Measurements from ENCODE around the gene ERBB4. TPM values are rescaled to one million over a fixed set of nuclear protein-coding genes. Genes with fewer than 3 reads are reported as not detected.
"Not testable (repeated sequence)": the region's sequence is repeated elsewhere in the genome, so short reads cannot be mapped to it uniquely, and the experiment has no call there.

The ERBB4 gene
- polyA plus RNA-seq, 1 donor = 0.37 TPM

DNA sequence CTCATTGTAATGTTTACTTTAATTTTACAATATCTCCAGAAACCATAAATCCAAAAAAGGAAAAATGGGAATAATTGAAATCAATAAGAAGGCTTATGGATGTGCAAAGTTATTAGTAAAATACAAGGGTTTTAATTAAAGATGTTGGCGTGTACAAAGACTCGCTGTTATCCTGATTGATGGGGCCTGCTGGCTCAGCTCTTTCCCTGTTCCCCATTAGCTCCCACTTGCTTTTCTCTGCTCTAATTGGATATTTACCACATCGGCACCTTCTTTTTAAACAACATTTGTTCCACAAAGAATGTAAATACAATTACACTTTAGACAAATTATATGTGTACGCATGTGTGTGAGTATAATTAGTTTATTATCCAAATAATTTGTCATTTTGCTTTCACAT, 796.6 kb downstream of the ERBB4 start:
- no peaks in the 10 kb centered on the region for H3K9me3 ChIP-seq (ENCODE audit: control insufficient read depth, low read depth, low read length)
- WGBS (ENCODE audit: insufficient coverage, low lambda C conversion rate) = 89% methylated on average over 1 of the region's 4 CpGs
- H3K27me3 ChIP-seq (ENCODE audit: control insufficient read depth, insufficient read depth, low read length) = no peaks in the 10 kb centered on the region

DNA sequence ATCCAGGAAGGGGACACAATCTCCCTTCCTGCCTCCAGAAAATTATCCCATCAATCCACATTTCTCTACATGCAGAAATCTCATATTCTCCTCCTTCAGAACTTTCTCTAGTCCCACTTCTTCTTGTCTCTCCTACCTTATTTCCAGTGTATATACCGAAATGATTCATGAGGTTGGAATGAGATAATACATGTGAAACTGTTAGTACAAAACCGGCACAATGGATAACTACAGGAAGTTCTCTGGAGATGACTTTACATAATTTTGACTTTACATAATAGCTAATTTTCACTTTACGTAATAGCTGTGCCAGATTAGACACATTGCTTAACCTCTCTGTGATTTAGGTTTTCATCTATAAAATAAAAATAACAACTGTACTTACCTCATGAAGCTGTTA, 801.3 kb downstream of the ERBB4 start:
- H3K4me1 ChIP-seq (ENCODE audit: control insufficient read depth, insufficient read depth, low read length) = no peaks in the 10 kb centered on the region
- H3K27ac ChIP-seq (ENCODE audit: low read length) = no peak overlapping the region
- no peaks in the 10 kb centered on the region for H3K36me3 ChIP-seq (ENCODE audit: control insufficient read depth, insufficient read depth, low read length)
- 100% methylated on average over 1 of the region's 3 CpGs for WGBS (ENCODE audit: insufficient coverage, low lambda C conversion rate)
- no peak overlapping the region for H3K4me3 ChIP-seq (ENCODE audit: low read length)
- no peaks in the 10 kb centered on the region for H3K27me3 ChIP-seq (ENCODE audit: control insufficient read depth, insufficient read depth, low read length)
- H3K9me3 ChIP-seq (ENCODE audit: control insufficient read depth, low read depth, low read length) = no peaks in the 10 kb centered on the region
- no peak for DNase-seq

More for the DNA sequence above, 796.6 kb downstream of the ERBB4 start:
- Histone ChIP-seq H3K36me3 (ENCODE audit: control insufficient read depth, insufficient read depth, low read length) (no peaks in the 10 kb centered on the region), H3K4me3 (ENCODE audit: low read length) (no peak overlapping the region), H3K27ac (ENCODE audit: low read length) (no peak overlapping the region), H3K4me1 (ENCODE audit: control insufficient read depth, insufficient read depth, low read length) (no peaks in the 10 kb centered on the region)
- no peak for DNase-seq

DNA sequence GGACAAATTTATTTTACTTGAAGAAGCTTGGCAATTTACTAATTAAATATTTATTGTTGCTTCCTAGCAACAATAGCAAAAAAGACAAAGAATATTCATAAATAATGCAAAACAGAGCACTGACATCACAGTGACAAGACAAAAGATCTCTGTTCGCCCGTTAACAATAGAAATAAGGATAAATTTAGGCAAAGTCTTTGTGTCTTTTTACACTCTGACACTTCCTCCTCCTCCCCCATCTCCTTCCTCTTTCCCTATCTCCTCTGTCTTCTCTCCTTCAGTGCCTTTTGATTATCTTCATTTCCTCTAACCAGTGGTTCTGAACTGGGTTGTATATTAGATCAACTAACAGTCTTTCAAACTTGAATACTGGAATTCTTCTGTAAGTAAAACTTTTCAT, 808.4 kb downstream of the ERBB4 start:
- WGBS (ENCODE audit: insufficient coverage, low lambda C conversion rate) = 90% methylated on average over 2 of the region's 2 CpGs
- H3K27me3 ChIP-seq (ENCODE audit: control insufficient read depth, insufficient read depth, low read length) = no peaks in the 10 kb centered on the region
- H3K36me3 ChIP-seq (ENCODE audit: control insufficient read depth, insufficient read depth, low read length) = no peaks in the 10 kb centered on the region
- no peak overlapping the region for H3K4me3 ChIP-seq (ENCODE audit: low read length)
- H3K9me3 ChIP-seq (ENCODE audit: control insufficient read depth, low read depth, low read length) = no peaks in the 10 kb centered on the region
- no peaks in the 10 kb centered on the region for H3K4me1 ChIP-seq (ENCODE audit: control insufficient read depth, insufficient read depth, low read length)
- H3K27ac ChIP-seq (ENCODE audit: low read length) = no peak overlapping the region
- no peak for DNase-seq

GRCh38 chr2:211729433-211729832, 809.2 kb downstream of the ERBB4 start:
- H3K9me3 ChIP-seq (ENCODE audit: control insufficient read depth, low read depth, low read length) = no peaks in the 10 kb centered on the region
- no peak for DNase-seq
- H3K4me3 ChIP-seq (ENCODE audit: low read length) = no peak overlapping the region

GRCh38 chr2:211724933-211725332, 813.7 kb downstream of the ERBB4 start:
- H3K27ac ChIP-seq (ENCODE audit: low read length) = no peak overlapping the region
- H3K9me3 ChIP-seq (ENCODE audit: control insufficient read depth, low read depth, low read length) = no peaks in the 10 kb centered on the region
- DNase-seq = no peak
- H3K4me3 ChIP-seq (ENCODE audit: low read length) = no peak overlapping the region
- H3K4me1 ChIP-seq (ENCODE audit: control insufficient read depth, insufficient read depth, low read length) = no peaks in the 10 kb centered on the region
- H3K27me3 ChIP-seq (ENCODE audit: control insufficient read depth, insufficient read depth, low read length) = no peaks in the 10 kb centered on the region
- H3K36me3 ChIP-seq (ENCODE audit: control insufficient read depth, insufficient read depth, low read length) = no peaks in the 10 kb centered on the region
- WGBS (ENCODE audit: insufficient coverage, low lambda C conversion rate) = no CpG with 5 or more reads among the region's 5 CpGs

More at GRCh38 chr2:211729433-211729832, 809.2 kb downstream of the ERBB4 start:
- Histone ChIP-seq H3K27me3 (ENCODE audit: control insufficient read depth, insufficient read depth, low read length) (no peaks in the 10 kb centered on the region), H3K27ac (ENCODE audit: low read length) (no peak overlapping the region), H3K36me3 (ENCODE audit: control insufficient read depth, insufficient read depth, low read length) (no peaks in the 10 kb centered on the region), H3K4me1 (ENCODE audit: control insufficient read depth, insufficient read depth, low read length) (no peaks in the 10 kb centered on the region)

- no peak overlapping the region for H3K27ac ChIP-seq (ENCODE audit: low read length)
- H3K4me3 ChIP-seq (ENCODE audit: low read length) = no peak overlapping the region
Observed at GRCh38 chr2:211723398-211723797, 815.2 kb downstream of the ERBB4 start.

GRCh38 chr2:211722928-211723327, 815.7 kb downstream of the ERBB4 start:
- no peaks in the 10 kb centered on the region for H3K4me1 ChIP-seq (ENCODE audit: control insufficient read depth, insufficient read depth, low read length)
- H3K27ac ChIP-seq (ENCODE audit: low read length) = no peak overlapping the region
- H3K9me3 ChIP-seq (ENCODE audit: control insufficient read depth, low read depth, low read length) = no peaks in the 10 kb centered on the region
- no peak overlapping the region for H3K4me3 ChIP-seq (ENCODE audit: low read length)
- H3K27me3 ChIP-seq (ENCODE audit: control insufficient read depth, insufficient read depth, low read length) = no peaks in the 10 kb centered on the region
- no peaks in the 10 kb centered on the region for H3K36me3 ChIP-seq (ENCODE audit: control insufficient read depth, insufficient read depth, low read length)
- no peak for DNase-seq
- WGBS (ENCODE audit: insufficient coverage, low lambda C conversion rate) = 100% methylated on average over 1 of the region's 2 CpGs

More at GRCh38 chr2:211723398-211723797, 815.2 kb downstream of the ERBB4 start:
- Histone ChIP-seq H3K27me3 (ENCODE audit: control insufficient read depth, insufficient read depth, low read length) (no peaks in the 10 kb centered on the region), H3K4me1 (ENCODE audit: control insufficient read depth, insufficient read depth, low read length) (no peaks in the 10 kb centered on the region), H3K9me3 (ENCODE audit: control insufficient read depth, low read depth, low read length) (no peaks in the 10 kb centered on the region), H3K36me3 (ENCODE audit: control insufficient read depth, insufficient read depth, low read length) (no peaks in the 10 kb centered on the region)
- no peak for DNase-seq
- WGBS (ENCODE audit: insufficient coverage, low lambda C conversion rate) = no CpG with 5 or more reads among the region's 1 CpG

- DNase-seq; H3K36me3 ChIP-seq (ENCODE audit: control insufficient read depth, insufficient read depth, low read length); H3K9me3 ChIP-seq (ENCODE audit: control insufficient read depth, low read depth, low read length); H3K27ac ChIP-seq (ENCODE audit: low read length); H3K27me3 ChIP-seq (ENCODE audit: control insufficient read depth, insufficient read depth, low read length); H3K4me1 ChIP-seq (ENCODE audit: control insufficient read depth, insufficient read depth, low read length); H3K4me3 ChIP-seq (ENCODE audit: low read length): not testable (repeated sequence)
- no CpG with 5 or more reads among the region's 9 CpGs for WGBS (ENCODE audit: insufficient coverage, low lambda C conversion rate)
Observed at GRCh38 chr2:211721874-211722273, 816.7 kb downstream of the ERBB4 start.

DNA sequence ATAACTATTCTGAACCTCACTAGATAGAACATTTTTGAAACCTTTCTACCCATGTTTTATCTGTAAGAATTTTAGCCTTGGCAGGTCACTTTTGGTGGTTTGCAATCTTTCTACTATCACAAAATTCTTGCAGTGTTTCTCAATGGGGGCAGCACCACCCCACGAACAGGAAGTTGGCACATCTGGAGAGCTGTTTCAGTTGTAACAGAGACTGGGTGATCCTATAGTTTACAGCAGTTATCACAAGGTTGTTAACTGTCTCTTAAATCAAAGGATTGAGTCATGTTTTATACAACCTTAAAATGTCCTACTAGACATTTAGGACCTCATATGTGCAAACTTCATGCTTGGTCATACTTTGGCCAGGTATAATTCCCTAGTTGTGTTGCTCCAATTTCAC, 829.2 kb downstream of the ERBB4 start:
- Histone ChIP-seq H3K36me3 (ENCODE audit: control insufficient read depth, insufficient read depth, low read length) (no peaks in the 10 kb centered on the region), H3K9me3 (ENCODE audit: control insufficient read depth, low read depth, low read length) (no peaks in the 10 kb centered on the region), H3K27me3 (ENCODE audit: control insufficient read depth, insufficient read depth, low read length) (no peaks in the 10 kb centered on the region), H3K27ac (ENCODE audit: low read length) (no peak overlapping the region), H3K4me3 (ENCODE audit: low read length) (no peak overlapping the region), H3K4me1 (ENCODE audit: control insufficient read depth, insufficient read depth, low read length) (no peaks in the 10 kb centered on the region)
- DNase-seq = no peak
- WGBS (ENCODE audit: insufficient coverage, low lambda C conversion rate) = no CpG with 5 or more reads among the region's 1 CpG

- 100% methylated on average over 1 of the region's 2 CpGs for WGBS (ENCODE audit: insufficient coverage, low lambda C conversion rate)
- no peak for DNase-seq
- no peaks in the 10 kb centered on the region for H3K27me3 ChIP-seq (ENCODE audit: control insufficient read depth, insufficient read depth, low read length)
- no peaks in the 10 kb centered on the region for H3K4me1 ChIP-seq (ENCODE audit: control insufficient read depth, insufficient read depth, low read length)
- H3K27ac ChIP-seq (ENCODE audit: low read length) = no peak overlapping the region
- H3K9me3 ChIP-seq (ENCODE audit: control insufficient read depth, low read depth, low read length) = no peaks in the 10 kb centered on the region
- H3K36me3 ChIP-seq (ENCODE audit: control insufficient read depth, insufficient read depth, low read length) = no peaks in the 10 kb centered on the region
- H3K4me3 ChIP-seq (ENCODE audit: low read length) = no peak overlapping the region
Observed at GRCh38 chr2:211692689-211693088, 845.9 kb downstream of the ERBB4 start.

GRCh38 chr2:211690736-211691135, 847.9 kb downstream of the ERBB4 start:
- H3K36me3 ChIP-seq (ENCODE audit: control insufficient read depth, insufficient read depth, low read length) = no peaks in the 10 kb centered on the region
- H3K9me3 ChIP-seq (ENCODE audit: control insufficient read depth, low read depth, low read length) = no peaks in the 10 kb centered on the region
- H3K27me3 ChIP-seq (ENCODE audit: control insufficient read depth, insufficient read depth, low read length) = no peaks in the 10 kb centered on the region
- H3K4me3 ChIP-seq (ENCODE audit: low read length) = no peak overlapping the region
- DNase-seq = no peak
- H3K4me1 ChIP-seq (ENCODE audit: control insufficient read depth, insufficient read depth, low read length) = no peaks in the 10 kb centered on the region
- no peak overlapping the region for H3K27ac ChIP-seq (ENCODE audit: low read length)
- 63% methylated on average over 1 of the region's 1 CpG for WGBS (ENCODE audit: insufficient coverage, low lambda C conversion rate)

Measured in large intestine (tissue), 3 donors.